Left colon (tissue), 2 donors: ENCODE measurements around the gene CDKN2AIP. TPM values are rescaled to one million over a fixed set of nuclear protein-coding genes. Genes with fewer than 3 reads are reported as not detected.
A peak's percentile ranks its signal among the peaks of the same experiment; 100 is the strongest.

Source experiments
- ATAC-seq: fragments of 200-7000 bp; cut with Tn5 transposase; one replicate; pipeline ENCODE4 v1.9.1; 2020; ENCODE audit warnings: mild to moderate bottlenecking, moderate library complexity
- DNase-seq, 2 donors: peaks; one replicate each; pipeline ENCODE4 v3.0.0-alpha.2; 2020
- intact Hi-C, 2 donors: fragments of 100-400 bp; cut with DNase I in 1 of 2; cut with micrococcal nuclease in 1 of 2; formaldehyde crosslinking; loops; one replicate each; pipeline versions ENCODE4 v1.11.2 to v1.14.0; 2022; cut with DNase I, micrococcal nuclease
- long read RNA-seq: library from polyadenylated mRNA; unstranded; transcript quantifications from one replicate; pipeline ENCODE4 v2.0.0, GENCODE V29; 2021
- total RNA-seq, 2 donors: library from RNA; stranded (reverse); fragmentation: NEBNext Ultra II Directional; extraction: Animal tissue kit (Norgen Biotek cat#: 25700); gene quantifications; one replicate each; pipeline ENCODE4 v1.2.1, GENCODE V29; 2021
- donor health status: DM: no; HTN: no; CAD: no.
- donor health status: DM: yes; HTN: yes; CAD: no.

The CDKN2AIP gene
- 10 to 100 TPM; 13.7 to 23.1 TPM for total RNA-seq
- long read RNA-seq, transcript CDKN2AIP-203 (3 exons, 2,721 nt) = minor isoform, 12 of 28 reads
- long read RNA-seq, transcript CDKN2AIP-201 (3 exons, 2,646 nt) = major isoform, 15 of 28 reads
- long read RNA-seq, partial matches to known transcripts = 0 of 28 reads
- long read RNA-seq, other reads (novel, unspliced or antisense) = 1 of 28 reads

- ATAC-seq (peak; percentile 82), DNase-seq (peak; percentile 94 to 95)
- intact Hi-C loops = no loop called here
Observed at GRCh38 chr4:183444214-183445096, at the start of gene CDKN2AIP. Gene CDKN2AIP, plus strand, starts transcription at chr4:183444636. Its CDS starts 162 bp downstream, at chr4:183444798.

GRCh38 chr4:183395395-183395794, 49.0 kb upstream of the CDKN2AIP start:
- intact Hi-C loops = no loop called here
- DNase-seq (no peak), ATAC-seq (no peak)

- ATAC-seq (no peak), DNase-seq (no peak)
- intact Hi-C loops = no loop called here
Observed at GRCh38 chr4:183396227-183396637, 48.2 kb upstream of the CDKN2AIP start.

- ATAC-seq = peak; percentile 35
- intact Hi-C loops = no loop called here
Observed at GRCh38 chr4:183397741-183398297, 46.6 kb upstream of the CDKN2AIP start.

GRCh38 chr4:183398298-183399125, 45.9 kb upstream of the CDKN2AIP start:
- ATAC-seq (peak; percentile 96), DNase-seq (peak; percentile 64 to 80)
- intact Hi-C loops = no loop called here

More at GRCh38 chr4:183397741-183398297, 46.6 kb upstream of the CDKN2AIP start:
- DNase-seq = no peak

GRCh38 chr4:183399126-183399522, 45.3 kb upstream of the CDKN2AIP start:
- no peak for DNase-seq
- intact Hi-C loops = no loop called here
- ATAC-seq = no peak

GRCh38 chr4:183399616-183400015, 44.8 kb upstream of the CDKN2AIP start:
- ATAC-seq = no peak
- intact Hi-C loops = no loop called here
- no peak for DNase-seq

GRCh38 chr4:183400035-183400434, 44.4 kb upstream of the CDKN2AIP start:
- DNase-seq = no peak
- intact Hi-C loops = no loop called here
- ATAC-seq = no peak

- intact Hi-C loops = no loop called here
- ATAC-seq (no peak), DNase-seq (no peak)
Observed at GRCh38 chr4:183401473-183401872, 43.0 kb upstream of the CDKN2AIP start.

- intact Hi-C loops = no loop called here
- ATAC-seq (no peak), DNase-seq (no peak)
Observed at GRCh38 chr4:183402771-183403170, 41.7 kb upstream of the CDKN2AIP start.

- intact Hi-C loops = no loop called here
Observed at GRCh38 chr4:183403486-183403885, 41.0 kb upstream of the CDKN2AIP start.

GRCh38 chr4:183403961-183404360, 40.5 kb upstream of the CDKN2AIP start:
- intact Hi-C loops = no loop called here
- DNase-seq (no peak), ATAC-seq (no peak)

More at GRCh38 chr4:183403486-183403885, 41.0 kb upstream of the CDKN2AIP start:
- ATAC-seq (no peak), DNase-seq (no peak)

- intact Hi-C loops = no loop called here
- ATAC-seq = no peak
- no peak for DNase-seq
Observed at GRCh38 chr4:183405303-183405702, 39.1 kb upstream of the CDKN2AIP start.

GRCh38 chr4:183407128-183407585, 37.3 kb upstream of the CDKN2AIP start:
- intact Hi-C loops = no loop called here
- peak; percentile 70 for ATAC-seq
- DNase-seq = peak; percentile 79 to 91

GRCh38 chr4:183407635-183408464, 36.6 kb upstream of the CDKN2AIP start:
- DNase-seq (no peak), ATAC-seq (no peak)
- intact Hi-C loops = no loop called here

GRCh38 chr4:183408796-183409195, 35.6 kb upstream of the CDKN2AIP start:
- ATAC-seq = peak; percentile 90
- DNase-seq = peak; percentile 90 to 92
- intact Hi-C loops = no loop called here

GRCh38 chr4:183409483-183409882, 35.0 kb upstream of the CDKN2AIP start:
- intact Hi-C loops = no loop called here
- no peak for DNase-seq

GRCh38 chr4:183409934-183410333, 34.5 kb upstream of the CDKN2AIP start:
- no peak for DNase-seq
- intact Hi-C loops = loop anchor here in 1 of 2 donors (5.0 kb wide), 1 partner anchor 338 kb away; no protein-coding TSS in a partner anchor
- no peak for ATAC-seq

More at GRCh38 chr4:183409483-183409882, 35.0 kb upstream of the CDKN2AIP start:
- ATAC-seq = peak; percentile 21
